PC-9 (cell line): ENCODE data around the gene RSF1.

Experiments
- CTCF ChIP-seq: fragments of 200-600 bp; sonication (generic); conservative IDR thresholded peaks from 2 replicates; pipeline ENCODE4 v1.6.1; 2017; ENCODE audit warnings: mixed run types, antibody characterized with exemption, mild to moderate bottlenecking, moderate library complexity
- EZH2 ChIP-seq: fragments of 200-600 bp; sonication (generic); IDR thresholded peaks from 2 replicates; pipeline ENCODE4 v1.8.0; 2017; ENCODE audit warnings: antibody characterized with exemption, low read depth

- TF ChIP-seq EZH2, result no peak
- no peak for TF ChIP-seq CTCF
Measured at GRCh38 chr11:77752516-77752915, 68.0 kb downstream of the RSF1 start.
